CD14-positive monocyte (primary cell): ENCODE measurements around the gene CTNNA3. TPM values are rescaled to one million over a fixed set of nuclear protein-coding genes. Genes with fewer than 3 reads are reported as not detected.

Experiments
- DNase-seq, 3 donors: peaks; one replicate each; pipeline ENCODE4 v3.0.0-alpha.2; 2011 to 2022
- H2AFZ ChIP-seq: 2 replicates; pipeline ENCODE4 v1.6.0; 2012; ENCODE audit warnings: mild to moderate bottlenecking, low read depth, low read length, inconsistent platforms; ENCODE audit not compliant: insufficient read depth, poor library complexity, severe bottlenecking
- H3K27ac ChIP-seq, 2 donors: 1 replicate in 1 of 2; 2 replicates in 1 of 2; pipeline ENCODE4 v1.5.1; 2012 to 2013; ENCODE audit warnings: low read length in 2 of 2, control low read depth in 1 of 2, inconsistent platforms in 1 of 2, low read depth in 1 of 2, mild to moderate bottlenecking in 1 of 2
- H3K27me3 ChIP-seq, 2 donors: one replicate each; pipeline versions ENCODE4 v1.6.0 to v1.6.1; 2011 to 2013; ENCODE audit warnings: low read length in 2 of 2; ENCODE audit not compliant: control insufficient read depth in 2 of 2, insufficient read depth in 2 of 2
- H3K36me3 ChIP-seq, 2 donors: replicated peaks in 1 of 2; 1 replicate in 1 of 2; 2 replicates in 1 of 2; pipeline versions ENCODE4 v1.5.1 to v1.6.1; 2012 to 2013; ENCODE audit warnings: low read length in 2 of 2, control low read depth in 1 of 2, inconsistent platforms in 1 of 2, mild to moderate bottlenecking in 1 of 2; ENCODE audit not compliant: insufficient read depth in 2 of 2, control insufficient read depth in 1 of 2
- H3K4me1 ChIP-seq, 2 donors: 1 replicate in 1 of 2; 2 replicates in 1 of 2; pipeline versions ENCODE4 v1.5.1 to v1.6.1; 2012 to 2013; ENCODE audit warnings: low read length in 2 of 2, control low read depth in 1 of 2, inconsistent platforms in 1 of 2, mild to moderate bottlenecking in 1 of 2, moderate library complexity in 1 of 2; ENCODE audit not compliant: insufficient read depth in 2 of 2, control insufficient read depth in 1 of 2
- H3K4me2 ChIP-seq: replicated peaks from 2 replicates; pipeline ENCODE3; 2012; ENCODE audit warnings: low read length, moderate library complexity, mild to moderate bottlenecking; ENCODE audit not compliant: poor library complexity, severe bottlenecking; ENCODE audit errors: extremely low read depth
- H3K4me3 ChIP-seq, 3 experiments: fragments of 200-600 bp in 1 of 3; sonication (generic) in 1 of 3; replicated peaks in 1 of 3; 1 replicate in 2 of 3; 2 replicates in 1 of 3; pipeline ENCODE4 v1.5.1; 2011 to 2013; ENCODE audit warnings: low read length in 3 of 3, mild to moderate bottlenecking in 3 of 3, control low read depth in 2 of 3, low read depth in 2 of 3, inconsistent platforms in 1 of 3, moderate library complexity in 1 of 3
- H3K79me2 ChIP-seq: 2 replicates; pipeline ENCODE4 v1.6.0; 2012; ENCODE audit warnings: mild to moderate bottlenecking, control low read depth, inconsistent platforms, low read length, moderate library complexity; ENCODE audit not compliant: insufficient read depth
- H3K9ac ChIP-seq: 2 replicates; pipeline ENCODE4 v1.6.0; 2017; ENCODE audit warnings: low read length, mild to moderate bottlenecking; ENCODE audit not compliant: insufficient read depth, poor library complexity, severe bottlenecking
- H3K9me3 ChIP-seq, 2 donors: replicated peaks in 1 of 2; 1 replicate in 1 of 2; 2 replicates in 1 of 2; pipeline versions ENCODE4 v1.5.1 to v1.6.1; 2012 to 2013; ENCODE audit warnings: low read length in 2 of 2, control low read depth in 1 of 2; ENCODE audit not compliant: control insufficient read depth in 1 of 2, insufficient read depth in 1 of 2
- H4K20me1 ChIP-seq: 2 replicates; pipeline ENCODE4 v1.6.0; 2012; ENCODE audit warnings: mild to moderate bottlenecking, low read length, control low read depth, moderate library complexity; ENCODE audit not compliant: insufficient read depth
- H3K27ac Mint-ChIP-seq, 7 donors: one replicate each; pipeline ENCODE4 v1.8.0; 2020; ENCODE audit warnings: mild to moderate bottlenecking in 7 of 7, mixed read lengths in 7 of 7, moderate library complexity in 6 of 7, inconsistent platforms in 2 of 7
- H3K27me3 Mint-ChIP-seq, 3 donors: one replicate each; pipeline ENCODE4 v1.8.0; 2021 to 2022; ENCODE audit warnings: low read depth in 3 of 3, mild to moderate bottlenecking in 3 of 3, mixed read lengths in 3 of 3, moderate library complexity in 3 of 3, inconsistent platforms in 1 of 3
- H3K36me3 Mint-ChIP-seq, 2 donors: one replicate each; pipeline ENCODE4 v1.8.0; 2020; ENCODE audit warnings: mixed read lengths in 2 of 2, inconsistent platforms in 1 of 2, mild to moderate bottlenecking in 1 of 2
- H3K4me1 Mint-ChIP-seq: one replicate; pipeline ENCODE4 v1.8.0; 2020; ENCODE audit warnings: mild to moderate bottlenecking, mixed read lengths
- H3K4me3 Mint-ChIP-seq, 2 donors: one replicate each; pipeline ENCODE4 v1.8.0; 2020; ENCODE audit warnings: mild to moderate bottlenecking in 2 of 2, mixed read lengths in 2 of 2, moderate library complexity in 1 of 2
- H3K9me3 Mint-ChIP-seq, 7 donors: one replicate each; pipeline ENCODE4 v1.8.0; 2020 to 2022; ENCODE audit warnings: mixed read lengths in 7 of 7, mild to moderate bottlenecking in 6 of 7, moderate library complexity in 6 of 7, inconsistent platforms in 2 of 7
- WGBS: methylation state at CpG from one replicate; pipeline ENCODE4 v1.1.5; 2013; ENCODE audit warnings: missing lambda C conversion rate; ENCODE audit not compliant: insufficient coverage; 5-methylcytosine and 5-hydroxymethylcytosine counted together
- intact Hi-C, 2 donors: fragments of 100-400 bp; cut with micrococcal nuclease; formaldehyde crosslinking; loops; one replicate each; pipeline versions ENCODE4 v1.15.0 to v1.15.1; 2023
- polyA plus RNA-seq, 3 donors: library from polyadenylated mRNA; depleted of rRNA in 1 of 3; unstranded in 2 of 3; stranded (reverse) in 1 of 3; fragments of 300-500 nt in 2 of 3; fragments of >200 nt in 1 of 3; fragmentation: Illumina TruSeq in 2 of 3; gene quantifications; 1 replicate in 2 of 3; 2 replicates in 1 of 3; pipeline ENCODE4 v1.2.3, GENCODE V29; 2012 to 2021
- TF ChIP-seq, protein P1 (sequence below): fragments of 200-600 bp; IDR thresholded peaks from one replicate; pipeline ENCODE4 v1.8.0; 2022; ENCODE audit warnings: antibody characterized with exemption, mild to moderate bottlenecking

The CTNNA3 gene
- polyA plus RNA-seq, 3 donors, result not detected

DNA sequence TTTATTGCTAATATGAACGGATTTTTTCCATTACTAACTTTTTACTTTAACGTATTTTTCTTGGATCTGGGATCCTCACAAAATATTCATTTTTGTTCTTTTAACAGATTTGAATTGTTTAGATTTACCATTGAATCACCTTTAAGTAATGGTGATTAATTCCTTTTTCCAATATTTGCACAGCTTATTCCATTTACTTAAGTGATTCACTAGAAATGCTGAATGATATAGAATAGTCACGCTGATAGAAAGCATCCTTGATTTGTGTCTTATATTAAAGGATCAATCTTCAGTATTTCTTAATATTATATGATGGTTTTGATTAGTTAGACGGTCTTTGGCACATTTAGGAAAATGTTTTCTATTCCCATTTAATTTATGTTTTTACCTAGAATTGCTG is 886.6 kb downstream of the CTNNA3 start:
- Histone ChIP-seq H2AFZ (no peak overlapping the region), H3K4me1 (no peaks in the 10 kb centered on the region)

DNA sequence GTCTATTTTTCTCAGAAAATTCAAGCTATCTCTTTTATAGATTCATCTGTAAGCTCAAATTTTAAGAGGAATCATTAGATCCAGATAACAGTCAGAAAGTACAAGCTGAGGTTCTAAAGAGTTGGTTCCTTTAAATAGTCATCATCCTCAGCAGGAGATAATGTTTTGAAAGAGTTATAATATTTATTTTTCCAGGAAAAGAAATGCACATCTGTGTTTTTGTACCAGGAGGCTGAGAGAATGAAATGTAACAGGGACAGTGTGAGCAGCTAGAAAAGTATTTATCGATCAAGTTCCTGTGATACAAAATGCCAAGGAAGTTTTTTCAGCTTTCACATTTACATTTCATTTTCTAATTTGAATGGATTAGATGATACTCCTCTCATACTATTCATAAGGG is 890.4 kb downstream of the CTNNA3 start:
- Histone ChIP-seq H3K4me1 (no peaks in the 10 kb centered on the region), H3K9me3 (no peaks in the 10 kb centered on the region), H3K9ac (no peak overlapping the region), H3K27me3 (no peaks in the 10 kb centered on the region), H3K79me2 (no peaks in the 10 kb centered on the region), H2AFZ (no peak overlapping the region), H3K4me3 (no peak overlapping the region), H3K36me3 (no peaks in the 10 kb centered on the region), H3K27ac (no peak overlapping the region), H4K20me1 (no peaks in the 10 kb centered on the region), H3K4me2 (no peak overlapping the region)
- H3K4me1 Mint-ChIP-seq, result no peaks in the 10 kb centered on the region
- peaks cover 0 to 7% (median 0%) of the 10 kb centered on the region in 7 donors for H3K9me3 Mint-ChIP-seq
- H3K36me3 Mint-ChIP-seq, result no peaks in the 10 kb centered on the region
- WGBS, result no CpG with 5 or more reads among the region's 1 CpG
- DNase-seq, result no peak
- H3K27me3 Mint-ChIP-seq, result no peaks in the 10 kb centered on the region
- no peak overlapping the region for H3K27ac Mint-ChIP-seq
- TF ChIP-seq, protein P1, sequence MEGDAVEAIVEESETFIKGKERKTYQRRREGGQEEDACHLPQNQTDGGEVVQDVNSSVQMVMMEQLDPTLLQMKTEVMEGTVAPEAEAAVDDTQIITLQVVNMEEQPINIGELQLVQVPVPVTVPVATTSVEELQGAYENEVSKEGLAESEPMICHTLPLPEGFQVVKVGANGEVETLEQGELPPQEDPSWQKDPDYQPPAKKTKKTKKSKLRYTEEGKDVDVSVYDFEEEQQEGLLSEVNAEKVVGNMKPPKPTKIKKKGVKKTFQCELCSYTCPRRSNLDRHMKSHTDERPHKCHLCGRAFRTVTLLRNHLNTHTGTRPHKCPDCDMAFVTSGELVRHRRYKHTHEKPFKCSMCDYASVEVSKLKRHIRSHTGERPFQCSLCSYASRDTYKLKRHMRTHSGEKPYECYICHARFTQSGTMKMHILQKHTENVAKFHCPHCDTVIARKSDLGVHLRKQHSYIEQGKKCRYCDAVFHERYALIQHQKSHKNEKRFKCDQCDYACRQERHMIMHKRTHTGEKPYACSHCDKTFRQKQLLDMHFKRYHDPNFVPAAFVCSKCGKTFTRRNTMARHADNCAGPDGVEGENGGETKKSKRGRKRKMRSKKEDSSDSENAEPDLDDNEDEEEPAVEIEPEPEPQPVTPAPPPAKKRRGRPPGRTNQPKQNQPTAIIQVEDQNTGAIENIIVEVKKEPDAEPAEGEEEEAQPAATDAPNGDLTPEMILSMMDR, result no peak
- no peak overlapping the region for H3K4me3 Mint-ChIP-seq
- intact Hi-C loops, result no loop called here

More for the DNA sequence above, 886.6 kb downstream of the CTNNA3 start:
- H3K9ac ChIP-seq, result no peak overlapping the region
- no peaks in the 10 kb centered on the region for H3K27me3 Mint-ChIP-seq
- no CpG with 5 or more reads among the region's 4 CpGs for WGBS
- H3K4me2 ChIP-seq, result no peak overlapping the region
- peaks cover 0 to 2% of the 10 kb centered on the region in 2 donors for H3K9me3 ChIP-seq
- intact Hi-C loops, result no loop called here
- H3K36me3 Mint-ChIP-seq, result no peaks in the 10 kb centered on the region
- H3K27ac ChIP-seq, result no peak overlapping the region
- H4K20me1 ChIP-seq, result no peaks in the 10 kb centered on the region
- no peak for DNase-seq
- no peaks in the 10 kb centered on the region for H3K4me1 Mint-ChIP-seq
- no peak overlapping the region for H3K4me3 ChIP-seq
- H3K27me3 ChIP-seq, result no peaks in the 10 kb centered on the region
- no peak overlapping the region for H3K4me3 Mint-ChIP-seq
- no peaks in the 10 kb centered on the region for H3K79me2 ChIP-seq
- peaks cover 0 to 5% (median 0%) of the 10 kb centered on the region in 7 donors for H3K9me3 Mint-ChIP-seq
- TF ChIP-seq, protein P1, result no peak
- H3K27ac Mint-ChIP-seq, result no peak overlapping the region
- no peaks in the 10 kb centered on the region for H3K36me3 ChIP-seq
